AG10803 (cell line): ENCODE results near the gene SCG3.

Source experiments
- DNase-seq: peaks from one replicate; pipeline ENCODE4 v3.0.0; 2010; ENCODE audit warnings: low read depth
- H3K4me3 ChIP-seq: 2 replicates; pipeline ENCODE4 v1.5.1; 2011; ENCODE audit warnings: mild to moderate bottlenecking, low read length, control low read depth
- CTCF ChIP-seq: conservative IDR thresholded peaks from 2 replicates; pipeline ENCODE4 v1.5.1; 2011; ENCODE audit warnings: mild to moderate bottlenecking, low read length, control low read depth, inconsistent platforms

The SCG3 gene

GRCh38 chr15:51736751-51737521, 55.6 kb downstream of the SCG3 start:
- no peak for DNase-seq
- peak overlapping the region; percentile 67 for H3K4me3 ChIP-seq
- no peak for TF ChIP-seq CTCF

GRCh38 chr15:51737522-51738305, 56.4 kb downstream of the SCG3 start, which contains the start of gene LYSMD2:
Gene LYSMD2 (minus strand): TSS chr15:51737655. CDS start chr15:51737622, 33 bp downstream.
- TF ChIP-seq CTCF = no peak
- H3K4me3 ChIP-seq = peak within 1 kb of the TSS; percentile 67
- peak; percentile 49 for DNase-seq

- TF ChIP-seq CTCF = no peak
- no peak for DNase-seq
- H3K4me3 ChIP-seq = no peak overlapping the region
Measured at GRCh38 chr15:51738553-51738952, 57.2 kb downstream of the SCG3 start.

- TF ChIP-seq CTCF = no peak
- H3K4me3 ChIP-seq = no peak overlapping the region
- DNase-seq = no peak
Measured at GRCh38 chr15:51739061-51739712, 57.9 kb downstream of the SCG3 start.

- TF ChIP-seq CTCF = no peak
- H3K4me3 ChIP-seq = no peak overlapping the region
- no peak for DNase-seq
Measured at GRCh38 chr15:51749307-51749706, 68.0 kb downstream of the SCG3 start.

- H3K4me3 ChIP-seq = no peak overlapping the region
- no peak for DNase-seq
- TF ChIP-seq CTCF = no peak
Measured at GRCh38 chr15:51750186-51750585, 68.9 kb downstream of the SCG3 start.
